Neural cell (in vitro differentiated cells): ENCODE measurements around the gene PGAM2. TPM values are rescaled to one million over a fixed set of nuclear protein-coding genes. Genes with fewer than 3 reads are reported as not detected.

Experiments
- H2AFZ ChIP-seq: fragments of 200-600, 300-800 bp; sonication (generic), shearing (Covaris generic); 2 replicates; pipeline ENCODE4 v1.6.0; 2014; ENCODE audit warnings: low read depth, mild to moderate bottlenecking, antibody characterized with exemption, low read length, moderate library complexity
- H3F3A ChIP-seq: fragments of 200-600 bp; shearing (Covaris generic); 2 replicates; pipeline ENCODE4 v1.6.1; 2016; ENCODE audit warnings: mild to moderate bottlenecking, moderate library complexity, mixed read lengths, antibody characterized with exemption, low read length; ENCODE audit not compliant: insufficient read depth, poor library complexity, severe bottlenecking
- H3K27ac ChIP-seq: fragments of 200-600, 300-800 bp; sonication (generic), shearing (Covaris generic); 2 replicates; pipeline ENCODE4 v1.5.1; 2014; ENCODE audit warnings: mild to moderate bottlenecking, low read length, moderate library complexity
- H3K27me3 ChIP-seq: fragments of 300-800, 200-600 bp; sonication (generic), shearing (Covaris generic); 2 replicates; pipeline ENCODE4 v1.6.0; 2014; ENCODE audit warnings: mild to moderate bottlenecking, low read depth, low read length, moderate library complexity; ENCODE audit not compliant: insufficient read depth
- H3K36me3 ChIP-seq: fragments of 300-800, 200-600 bp; sonication (generic), shearing (Covaris generic); 2 replicates; pipeline ENCODE4 v1.5.1; 2014; ENCODE audit warnings: mild to moderate bottlenecking, antibody characterized with exemption, low read length, moderate library complexity; ENCODE audit not compliant: insufficient read depth
- H3K4me2 ChIP-seq: fragments of 300-800, 200-600 bp; sonication (generic), shearing (Covaris generic); 2 replicates; pipeline ENCODE4 v1.6.0; 2014; ENCODE audit warnings: mild to moderate bottlenecking, low read length
- H3K4me3 ChIP-seq: fragments of 300-800, 200-600 bp; sonication (generic), shearing (Covaris generic); 2 replicates; pipeline ENCODE4 v1.5.1; 2014; ENCODE audit warnings: mild to moderate bottlenecking, low read length, moderate library complexity
- H3K79me2 ChIP-seq: fragments of 200-600 bp; shearing (Covaris generic); replicated peaks from 2 replicates; pipeline ENCODE4 v1.6.0; 2014; ENCODE audit warnings: mild to moderate bottlenecking, low read length, moderate library complexity; ENCODE audit not compliant: insufficient read depth
- H3K9ac ChIP-seq: fragments of 300-800, 200-600 bp; sonication (generic), shearing (Covaris generic); 2 replicates; pipeline ENCODE4 v1.6.1; 2016; ENCODE audit warnings: mild to moderate bottlenecking, low read length, mixed read lengths
- H3K9me2 ChIP-seq: fragments of 200-600 bp; shearing (Covaris generic); 2 replicates; pipeline ENCODE4 v1.6.1; 2016; ENCODE audit warnings: mild to moderate bottlenecking, low read length, mixed read lengths; ENCODE audit not compliant: insufficient read depth
- H3K9me3 ChIP-seq: fragments of 200-600, 300-800 bp; sonication (generic), shearing (Covaris generic); 2 replicates; pipeline ENCODE4 v1.6.1; 2016; ENCODE audit warnings: mild to moderate bottlenecking, mixed run types, low read length, moderate library complexity, mixed read lengths
- H4K20me1 ChIP-seq: fragments of 200-600 bp; shearing (Covaris generic); 2 replicates; pipeline ENCODE4 v1.6.1; 2016; ENCODE audit warnings: mild to moderate bottlenecking, mixed run types; ENCODE audit not compliant: insufficient read depth
- CTCF ChIP-seq: fragments of 450-650 bp; IDR thresholded peaks from 2 replicates; pipeline ENCODE4 v1.5.1; 2014; ENCODE audit warnings: antibody characterized with exemption, mild to moderate bottlenecking, moderate library complexity; ENCODE audit not compliant: poor library complexity, severe bottlenecking
- EP300 ChIP-seq: fragments of 450-650 bp; conservative IDR thresholded peaks from 2 replicates; pipeline ENCODE4 v1.6.1; 2014; ENCODE audit warnings: antibody characterized with exemption, mild to moderate bottlenecking, moderate library complexity; ENCODE audit not compliant: poor library complexity, severe bottlenecking
- EZH2 ChIP-seq: fragments of 200-600, 300-800 bp; shearing (Covaris generic), sonication (generic); IDR thresholded peaks from 2 replicates; pipeline ENCODE4 v1.6.1; 2014; ENCODE audit warnings: antibody characterized with exemption, low read length, borderline replicate concordance, mild to moderate bottlenecking; ENCODE audit not compliant: insufficient read depth, poor library complexity, severe bottlenecking
- MXI1 ChIP-seq: fragments of 450-650 bp; conservative IDR thresholded peaks from 2 replicates; pipeline ENCODE4 v1.6.1; 2014; ENCODE audit warnings: antibody characterized with exemption, mild to moderate bottlenecking; ENCODE audit not compliant: poor library complexity, severe bottlenecking
- POLR2AphosphoS5 ChIP-seq: IDR thresholded peaks from 2 replicates; pipeline ENCODE4 v1.6.1; 2012
- RAD21 ChIP-seq: fragments of 450-650 bp; conservative IDR thresholded peaks from 2 replicates; pipeline ENCODE4 v1.6.1; 2014; ENCODE audit warnings: antibody characterized with exemption, mild to moderate bottlenecking, moderate library complexity
- REST ChIP-seq: IDR thresholded peaks from 2 replicates; pipeline ENCODE4 v1.6.1; 2012; ENCODE audit warnings: borderline replicate concordance
- SMC3 ChIP-seq: fragments of 450-650 bp; conservative IDR thresholded peaks from 2 replicates; pipeline ENCODE4 v1.6.1; 2014; ENCODE audit warnings: antibody characterized with exemption, mild to moderate bottlenecking, moderate library complexity; ENCODE audit not compliant: poor library complexity
- TAF1 ChIP-seq: IDR thresholded peaks from 2 replicates; pipeline ENCODE4 v1.6.1; 2012; ENCODE audit warnings: low read depth
- polyA plus RNA-seq: library from polyadenylated mRNA; depleted of rRNA; stranded (reverse); fragments of >200 nt; gene quantifications from 2 replicates; pipeline ENCODE4 v1.2.3, GENCODE V29; 2014

The PGAM2 gene
- polyA plus RNA-seq, 1 donor from 2014 or later: not detected

GRCh38 chr7:44110719-44111635 is 45.6 kb upstream of the PGAM2 start:
- TF ChIP-seq TAF1: no peak
- TF ChIP-seq RAD21: no peak
- TF ChIP-seq EZH2: no peak
- TF ChIP-seq POLR2AphosphoS5: no peak
- no peak for TF ChIP-seq MXI1
- TF ChIP-seq SMC3: no peak
- no peak for TF ChIP-seq EP300
- no peak for TF ChIP-seq CTCF
- no peak for TF ChIP-seq REST
- Histone ChIP-seq H3K27me3 (no peaks in the 10 kb centered on the region), H3K79me2 (no peaks in the 10 kb centered on the region), H3K27ac (no peak overlapping the region), H4K20me1 (no peaks in the 10 kb centered on the region), H3K4me3 (no peak overlapping the region), H3F3A (no peaks in the 10 kb centered on the region), H3K9me3 (no peaks in the 10 kb centered on the region), H3K36me3 (no peaks in the 10 kb centered on the region), H3K4me2 (no peak overlapping the region), H2AFZ (no peak overlapping the region), H3K9me2 (no peaks in the 10 kb centered on the region), H3K9ac (no peak overlapping the region)

GRCh38 chr7:44109991-44110390 is 44.6 kb upstream of the PGAM2 start:
- Histone ChIP-seq H3K36me3 (no peaks in the 10 kb centered on the region), H3K9me2 (no peaks in the 10 kb centered on the region), H3K27me3 (peaks cover 2% of the 10 kb centered on the region), H3K27ac (no peak overlapping the region), H3K9me3 (no peaks in the 10 kb centered on the region), H3F3A (no peaks in the 10 kb centered on the region), H3K9ac (no peak overlapping the region), H3K4me2 (no peak overlapping the region), H3K79me2 (no peaks in the 10 kb centered on the region), H2AFZ (no peak overlapping the region), H3K4me3 (no peak overlapping the region), H4K20me1 (no peaks in the 10 kb centered on the region)
- no peak for TF ChIP-seq EZH2
